H9 (cell line): ENCODE data around the gene MAPRE3. TPM values are rescaled to one million over a fixed set of nuclear protein-coding genes. Genes with fewer than 3 reads are reported as not detected.

ENCODE experiments used
- DNase-seq: peaks from one replicate; pipeline ENCODE4 v3.0.0-alpha.2; 2017
- H2AFZ ChIP-seq: one replicate; pipeline ENCODE4 v1.6.1; 2013; ENCODE audit warnings: mild to moderate bottlenecking, low read length, control low read depth, moderate library complexity
- H2AK5ac ChIP-seq: 2 replicates; pipeline ENCODE4 v1.6.1; 2013; ENCODE audit warnings: low read length, control low read depth, mixed read lengths; ENCODE audit not compliant: insufficient read length
- H2BK120ac ChIP-seq: one replicate; pipeline ENCODE4 v1.6.1; 2013; ENCODE audit warnings: low read depth, mild to moderate bottlenecking, low read length, control low read depth, inconsistent platforms; ENCODE audit not compliant: poor library complexity, severe bottlenecking
- H2BK12ac ChIP-seq: 2 replicates; pipeline ENCODE4 v1.6.1; 2013; ENCODE audit warnings: low read length, control low read depth, mixed read lengths, low read depth; ENCODE audit not compliant: insufficient read length
- H2BK15ac ChIP-seq: 2 replicates; pipeline ENCODE4 v1.6.1; 2013; ENCODE audit warnings: low read depth, low read length, control low read depth
- H2BK20ac ChIP-seq: one replicate; pipeline ENCODE4 v1.6.1; 2013; ENCODE audit warnings: low read depth, mild to moderate bottlenecking, low read length, control low read depth, inconsistent platforms; ENCODE audit not compliant: poor library complexity, severe bottlenecking
- H2BK5ac ChIP-seq: 2 replicates; pipeline ENCODE4 v1.6.1; 2013; ENCODE audit warnings: low read length, control low read depth, mixed read lengths; ENCODE audit not compliant: insufficient read length
- H3K14ac ChIP-seq: 2 replicates; pipeline ENCODE4 v1.6.1; 2013; ENCODE audit warnings: low read length, control low read depth; ENCODE audit not compliant: insufficient read depth
- H3K18ac ChIP-seq: 2 replicates; pipeline ENCODE4 v1.6.1; 2013; ENCODE audit warnings: low read depth, mild to moderate bottlenecking, mixed read lengths, low read length, control low read depth; ENCODE audit not compliant: insufficient read length
- H3K23ac ChIP-seq: 2 replicates; pipeline ENCODE4 v1.6.1; 2013; ENCODE audit warnings: low read length, control low read depth, mixed read lengths, low read depth; ENCODE audit not compliant: insufficient read length
- H3K23me2 ChIP-seq: 2 replicates; pipeline ENCODE4 v1.6.1; 2013; ENCODE audit warnings: low read depth, mild to moderate bottlenecking, mixed read lengths, low read length, control low read depth; ENCODE audit not compliant: insufficient read length, poor library complexity, severe bottlenecking
- H3K27ac ChIP-seq: 2 replicates; pipeline ENCODE4 v1.5.1; 2013; ENCODE audit warnings: low read length, control low read depth, mixed read lengths, low read depth; ENCODE audit not compliant: insufficient read length
- H3K27me3 ChIP-seq: 2 replicates; pipeline ENCODE4 v1.6.1; 2013; ENCODE audit warnings: low read length, control low read depth, inconsistent platforms; ENCODE audit not compliant: insufficient read depth
- H3K4ac ChIP-seq: 2 replicates; pipeline ENCODE4 v1.6.1; 2013; ENCODE audit warnings: low read depth, mild to moderate bottlenecking, control low read depth, inconsistent platforms, low read length, moderate library complexity
- H3K4me1 ChIP-seq: 2 replicates; pipeline ENCODE4 v1.6.1; 2013; ENCODE audit warnings: low read length, control low read depth, inconsistent platforms; ENCODE audit not compliant: insufficient read depth
- H3K4me2 ChIP-seq: 2 replicates; pipeline ENCODE4 v1.6.1; 2013; ENCODE audit warnings: low read length, control low read depth, mixed read lengths; ENCODE audit not compliant: insufficient read length, insufficient read depth
- H3K56ac ChIP-seq: 2 replicates; pipeline ENCODE4 v1.6.1; 2013; ENCODE audit warnings: low read depth, mild to moderate bottlenecking, mixed read lengths, low read length, control low read depth; ENCODE audit not compliant: insufficient read length
- H3K79me1 ChIP-seq: 2 replicates; pipeline ENCODE4 v1.6.1; 2013; ENCODE audit warnings: low read depth, mild to moderate bottlenecking, moderate library complexity, low read length, control low read depth, inconsistent platforms; ENCODE audit not compliant: insufficient read depth, poor library complexity, severe bottlenecking
- H3K79me2 ChIP-seq: 2 replicates; pipeline ENCODE4 v1.6.1; 2013; ENCODE audit warnings: low read length, control low read depth, inconsistent platforms; ENCODE audit not compliant: insufficient read depth
- H3K9ac ChIP-seq: 2 replicates; pipeline ENCODE4 v1.6.1; 2013; ENCODE audit warnings: low read length, control low read depth, mixed read lengths; ENCODE audit not compliant: insufficient read length; ENCODE audit errors: extremely low read depth
- H3K9me3 ChIP-seq: one replicate; pipeline ENCODE4 v1.6.1; 2013; ENCODE audit warnings: low read depth, low read length, inconsistent platforms; ENCODE audit not compliant: control insufficient read depth
- H3T11ph ChIP-seq: one replicate; pipeline ENCODE4 v1.6.1; 2013; ENCODE audit warnings: mild to moderate bottlenecking, low read length, control low read depth, inconsistent platforms
- H4K20me1 ChIP-seq: one replicate; pipeline ENCODE4 v1.6.1; 2013; ENCODE audit not compliant: control insufficient read depth, insufficient read length, insufficient read depth
- H4K5ac ChIP-seq: 2 replicates; pipeline ENCODE4 v1.6.1; 2013; ENCODE audit warnings: low read depth, mild to moderate bottlenecking, mixed read lengths, low read length, control low read depth; ENCODE audit not compliant: insufficient read length
- H4K8ac ChIP-seq: replicated peaks from 2 replicates; pipeline ENCODE4 v1.6.1; 2013; ENCODE audit warnings: low read length, control low read depth, mixed read lengths, low read depth; ENCODE audit not compliant: insufficient read length
- H4K91ac ChIP-seq: 2 replicates; pipeline ENCODE4 v1.6.1; 2013; ENCODE audit warnings: low read depth, mild to moderate bottlenecking, moderate library complexity, mixed read lengths, low read length, control low read depth; ENCODE audit not compliant: insufficient read length
- H3K27ac Mint-ChIP-seq, 3 experiments: 2 replicates in 2 of 3; 3 replicates in 1 of 3; pipeline ENCODE4 v1.8.0; 2020 to 2021; ENCODE audit warnings: mixed read lengths in 3 of 3, mild to moderate bottlenecking in 1 of 3, moderate library complexity in 1 of 3
- H3K27me3 Mint-ChIP-seq: 2 replicates; pipeline ENCODE4 v1.8.0; 2021; ENCODE audit warnings: low read depth, mild to moderate bottlenecking, moderate library complexity, mixed read lengths
- H3K36me3 Mint-ChIP-seq, 3 experiments: 2 replicates in 2 of 3; 3 replicates in 1 of 3; pipeline ENCODE4 v1.8.0; 2020 to 2021; ENCODE audit warnings: low read depth in 3 of 3, mixed read lengths in 3 of 3; ENCODE audit not compliant: insufficient read depth in 1 of 3
- H3K4me1 Mint-ChIP-seq, 2 experiments: 2 replicates each; pipeline ENCODE4 v1.8.0; 2020; ENCODE audit warnings: mixed read lengths in 2 of 2
- H3K4me3 Mint-ChIP-seq, 2 experiments: 2 replicates in 1 of 2; 3 replicates in 1 of 2; pipeline ENCODE4 v1.8.0; 2020 to 2021; ENCODE audit warnings: mild to moderate bottlenecking in 2 of 2, mixed read lengths in 2 of 2, moderate library complexity in 1 of 2
- H3K9me3 Mint-ChIP-seq, 2 experiments: 2 replicates in 1 of 2; 3 replicates in 1 of 2; pipeline ENCODE4 v1.8.0; 2020; ENCODE audit warnings: mild to moderate bottlenecking in 2 of 2, mixed read lengths in 2 of 2, moderate library complexity in 1 of 2
- CTCF ChIP-seq: fragments of 200-600 bp; sonication (generic); conservative IDR thresholded peaks from 3 replicates; pipeline ENCODE4 v1.8.0; 2021; ENCODE audit warnings: antibody characterized with exemption, mild to moderate bottlenecking
- WGBS: extraction: QIAGEN DNeasy Blood & Tissue Kit; methylation state at CpG from one replicate; pipeline ENCODE4 v1.1.7; 2013; ENCODE audit warnings: missing lambda C conversion rate, low lambda C conversion rate, mixed read lengths; ENCODE audit not compliant: insufficient read length; ENCODE audit errors: extremely low coverage; 5-methylcytosine and 5-hydroxymethylcytosine counted together
- total RNA-seq: library from RNA; stranded (reverse); gene quantifications from 2 replicates; pipeline ENCODE4 v1.2.1, GENCODE V29; 2021

The MAPRE3 gene
- total RNA-seq, 1 experiment from 2014 or later = 2.0 TPM

- H2AK5ac ChIP-seq = no peak overlapping the region
- no CpG with 5 or more reads among the region's 1 CpG for WGBS
- no peak overlapping the region for H2BK12ac ChIP-seq
- no peak overlapping the region for H4K5ac ChIP-seq
- no peak overlapping the region for H3K23ac ChIP-seq
- H3K18ac ChIP-seq = no peak overlapping the region
- no peaks in the 10 kb centered on the region for H3K79me1 ChIP-seq
- H3T11ph ChIP-seq = no peak overlapping the region
- no peak overlapping the region for H2AFZ ChIP-seq
- H3K79me2 ChIP-seq = no peaks in the 10 kb centered on the region
- H2BK120ac ChIP-seq = no peak overlapping the region
- H3K9ac ChIP-seq = no peak overlapping the region
- H3K4me2 ChIP-seq = no peak overlapping the region
- no peak for TF ChIP-seq CTCF
- no peak overlapping the region for H4K8ac ChIP-seq
- H3K27me3 ChIP-seq = peaks cover 3% of the 10 kb centered on the region; the same call in 1 of the 2 replicates
- Mint-ChIP-seq H3K4me1 (peaks cover 17 to 28% of the 10 kb centered on the region in 2 experiments), H3K4me3 (no peak overlapping the region; a peak in 1 of 5 replicates), H3K9me3 (no peaks in the 10 kb centered on the region), H3K27ac (no peak overlapping the region), H3K27me3 (peaks cover 35% of the 10 kb centered on the region), H3K36me3 (no peaks in the 10 kb centered on the region)
- H4K91ac ChIP-seq = no peak overlapping the region
- no peak overlapping the region for H2BK5ac ChIP-seq
- no peak overlapping the region for H3K4ac ChIP-seq
- no peaks in the 10 kb centered on the region for H4K20me1 ChIP-seq
- peaks cover 6% of the 10 kb centered on the region for H3K23me2 ChIP-seq
- no peak for DNase-seq
- H3K27ac ChIP-seq = no peak overlapping the region
- H2BK20ac ChIP-seq = no peak overlapping the region
- H3K4me1 ChIP-seq = peaks cover 7% of the 10 kb centered on the region
- H3K14ac ChIP-seq = no peak overlapping the region
- no peak overlapping the region for H3K56ac ChIP-seq
- no peaks in the 10 kb centered on the region for H3K9me3 ChIP-seq
- H2BK15ac ChIP-seq = no peak overlapping the region
These were observed 5.2 kb downstream of the MAPRE3 start for GRCh38 chr2:26975656-26976055.
